Measurements from ENCODE around the gene PRKCH.

PRKCH gene

GRCh38 chr14:61477712-61478462, 156.5 kb downstream of the PRKCH start:
- no peak overlapping the region for H2BK120ac ChIP-seq (ENCODE audit: low read depth, low read length)
- no peak overlapping the region for H2BK15ac ChIP-seq (replicated peaks; ENCODE audit: low read depth)
- H3K27ac ChIP-seq (ENCODE audit: low read depth, low read length): no peak overlapping the region
- no CpG with 5 or more reads among the region's 10 CpGs for WGBS (ENCODE audit: extremely low coverage, insufficient coverage, low lambda C conversion rate)
- H2BK5ac ChIP-seq (ENCODE audit: low read length): no peak overlapping the region
- no peak overlapping the region for H3K4ac ChIP-seq (ENCODE audit: low read depth, low read length)
- no peak overlapping the region for H2AK5ac ChIP-seq (ENCODE audit: low read length)
- no peaks in the 10 kb centered on the region for H3K4me1 ChIP-seq (ENCODE audit: control insufficient read depth, low read depth, low read length)
- no peak overlapping the region for H3K56ac ChIP-seq (ENCODE audit: low read length)
- H3K4me2 ChIP-seq (ENCODE audit: low read length): no peak overlapping the region
- H3K23ac ChIP-seq (ENCODE audit: low read length): no peak overlapping the region
- no peak overlapping the region for H3K4me3 ChIP-seq (ENCODE audit: low read length)
- H3K18ac ChIP-seq (ENCODE audit: low read length): no peak overlapping the region
- H3K79me2 ChIP-seq (ENCODE audit: control insufficient read depth, insufficient read depth, low read length): no peaks in the 10 kb centered on the region
- no peaks in the 10 kb centered on the region for H3K79me1 ChIP-seq (ENCODE audit: low read length)
- no peaks in the 10 kb centered on the region for H3K36me3 ChIP-seq (ENCODE audit: control insufficient read depth, insufficient read depth, low read length)
- H3K27me3 ChIP-seq (ENCODE audit: insufficient read depth, low read length, poor library complexity): no peaks in the 10 kb centered on the region
- H4K8ac ChIP-seq (ENCODE audit: low read depth, low read length): no peak overlapping the region
- H3K9ac ChIP-seq (ENCODE audit: low read length): no peak overlapping the region
- no peak for DNase-seq
- H4K5ac ChIP-seq (ENCODE audit: low read length): no peak overlapping the region

DNA sequence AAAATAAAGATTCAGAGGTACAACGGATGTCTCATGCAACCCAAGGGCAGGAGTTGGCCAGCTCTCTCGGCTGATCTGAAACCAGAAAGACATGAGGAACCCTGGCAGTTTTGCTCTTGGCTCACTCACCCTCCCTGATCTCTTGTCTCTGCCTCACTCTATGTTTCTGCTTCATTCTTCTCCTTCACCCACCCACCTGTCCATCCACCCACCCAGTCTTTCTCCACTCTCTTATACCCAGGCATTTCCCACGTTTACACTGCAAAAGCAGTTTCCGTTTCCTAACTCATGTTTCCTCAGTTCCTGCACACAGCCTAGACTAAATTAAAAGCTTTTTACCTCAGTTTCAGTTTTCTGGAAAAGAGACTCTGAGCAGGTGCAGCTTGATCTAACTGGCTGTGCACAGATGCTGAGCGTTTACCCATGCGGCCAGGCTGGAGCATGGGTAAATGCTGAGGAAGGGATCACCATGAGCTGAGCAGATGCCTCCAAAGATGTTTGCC, 157.6 kb downstream of the PRKCH start:
- no peak overlapping the region for H3K4ac ChIP-seq (ENCODE audit: low read depth, low read length)
- H3K4me3 ChIP-seq (ENCODE audit: low read length): no peak overlapping the region
- H3K9ac ChIP-seq (ENCODE audit: low read length): no peak overlapping the region
- no peak for DNase-seq
- H3K79me1 ChIP-seq (ENCODE audit: low read length): no peaks in the 10 kb centered on the region
- no peak overlapping the region for H3K4me2 ChIP-seq (ENCODE audit: low read length)
- H2BK15ac ChIP-seq (replicated peaks; ENCODE audit: low read depth): no peak overlapping the region
- WGBS (ENCODE audit: extremely low coverage, insufficient coverage, low lambda C conversion rate): no CpG with 5 or more reads among the region's 6 CpGs
- no peaks in the 10 kb centered on the region for H3K27me3 ChIP-seq (ENCODE audit: insufficient read depth, low read length, poor library complexity)
- no peak overlapping the region for H3K23ac ChIP-seq (ENCODE audit: low read length)
- no peak overlapping the region for H2BK5ac ChIP-seq (ENCODE audit: low read length)
- no peaks in the 10 kb centered on the region for H3K4me1 ChIP-seq (ENCODE audit: control insufficient read depth, low read depth, low read length)
- no peak overlapping the region for H4K5ac ChIP-seq (ENCODE audit: low read length)
- H3K36me3 ChIP-seq (ENCODE audit: control insufficient read depth, insufficient read depth, low read length): no peaks in the 10 kb centered on the region
- H3K79me2 ChIP-seq (ENCODE audit: control insufficient read depth, insufficient read depth, low read length): no peaks in the 10 kb centered on the region
- H2BK120ac ChIP-seq (ENCODE audit: low read depth, low read length): no peak overlapping the region
- no peak overlapping the region for H3K27ac ChIP-seq (ENCODE audit: low read depth, low read length)
- no peak overlapping the region for H3K18ac ChIP-seq (ENCODE audit: low read length)
- H3K56ac ChIP-seq (ENCODE audit: low read length): no peak overlapping the region
- H2AK5ac ChIP-seq (ENCODE audit: low read length): no peak overlapping the region
- H4K8ac ChIP-seq (ENCODE audit: low read depth, low read length): no peak overlapping the region

DNA sequence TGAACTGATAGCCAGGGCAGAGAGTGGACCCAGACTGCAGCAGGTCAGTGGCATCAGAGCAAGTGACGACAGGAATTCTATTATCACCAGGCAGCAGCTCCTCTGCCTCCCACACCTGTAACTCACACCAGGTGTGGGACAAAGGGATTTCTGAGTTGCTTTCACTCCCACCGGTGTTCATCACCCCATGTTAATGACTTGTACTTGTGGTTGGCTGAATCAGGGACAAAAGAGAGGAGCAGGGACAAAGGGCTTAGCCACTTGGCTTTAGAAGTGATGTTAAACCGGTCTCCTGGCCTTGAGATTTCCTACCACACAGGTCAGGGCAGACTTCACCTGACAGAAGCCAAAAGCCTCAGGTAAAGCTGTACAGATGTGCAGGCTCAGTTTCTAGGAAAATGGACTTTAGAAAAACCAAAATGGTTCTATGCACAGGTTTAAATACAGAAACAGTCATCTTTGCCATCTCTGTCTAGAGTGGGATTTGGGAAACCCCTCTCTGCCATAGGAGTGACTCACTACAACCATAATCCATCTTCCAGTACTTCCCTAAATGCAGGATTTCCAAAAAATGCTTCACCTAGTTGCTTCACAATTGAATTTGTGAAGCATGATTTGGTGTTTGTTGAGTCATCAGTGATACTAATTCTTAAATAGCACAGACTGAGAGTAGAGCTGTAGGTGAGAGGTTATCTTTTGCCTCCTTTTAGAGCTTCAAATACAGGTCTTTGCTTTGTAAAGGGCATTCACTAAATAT, 158.5 kb downstream of the PRKCH start:
- Histone ChIP-seq H3K79me2 (ENCODE audit: control insufficient read depth, insufficient read depth, low read length) (no peaks in the 10 kb centered on the region), H3K27me3 (ENCODE audit: insufficient read depth, low read length, poor library complexity) (no peaks in the 10 kb centered on the region), H3K27ac (ENCODE audit: low read depth, low read length) (no peak overlapping the region), H3K4me3 (ENCODE audit: low read length) (no peak overlapping the region), H4K8ac (ENCODE audit: low read depth, low read length) (no peak overlapping the region), H3K18ac (ENCODE audit: low read length) (no peak overlapping the region), H2AK5ac (ENCODE audit: low read length) (no peak overlapping the region), H3K79me1 (ENCODE audit: low read length) (no peaks in the 10 kb centered on the region), H3K4me1 (ENCODE audit: control insufficient read depth, low read depth, low read length) (no peaks in the 10 kb centered on the region), H3K4ac (ENCODE audit: low read depth, low read length) (no peak overlapping the region), H3K56ac (ENCODE audit: low read length) (no peak overlapping the region), H4K5ac (ENCODE audit: low read length) (no peak overlapping the region), H3K23ac (ENCODE audit: low read length) (no peak overlapping the region), H3K4me2 (ENCODE audit: low read length) (no peak overlapping the region), H3K9ac (ENCODE audit: low read length) (no peak overlapping the region), H3K36me3 (ENCODE audit: control insufficient read depth, insufficient read depth, low read length) (no peaks in the 10 kb centered on the region), H2BK120ac (ENCODE audit: low read depth, low read length) (no peak overlapping the region), H2BK15ac (replicated peaks; ENCODE audit: low read depth) (no peak overlapping the region), H2BK5ac (ENCODE audit: low read length) (no peak overlapping the region)
- no peak for DNase-seq
- WGBS (ENCODE audit: extremely low coverage, insufficient coverage, low lambda C conversion rate): no CpG with 5 or more reads among the region's 3 CpGs

DNA sequence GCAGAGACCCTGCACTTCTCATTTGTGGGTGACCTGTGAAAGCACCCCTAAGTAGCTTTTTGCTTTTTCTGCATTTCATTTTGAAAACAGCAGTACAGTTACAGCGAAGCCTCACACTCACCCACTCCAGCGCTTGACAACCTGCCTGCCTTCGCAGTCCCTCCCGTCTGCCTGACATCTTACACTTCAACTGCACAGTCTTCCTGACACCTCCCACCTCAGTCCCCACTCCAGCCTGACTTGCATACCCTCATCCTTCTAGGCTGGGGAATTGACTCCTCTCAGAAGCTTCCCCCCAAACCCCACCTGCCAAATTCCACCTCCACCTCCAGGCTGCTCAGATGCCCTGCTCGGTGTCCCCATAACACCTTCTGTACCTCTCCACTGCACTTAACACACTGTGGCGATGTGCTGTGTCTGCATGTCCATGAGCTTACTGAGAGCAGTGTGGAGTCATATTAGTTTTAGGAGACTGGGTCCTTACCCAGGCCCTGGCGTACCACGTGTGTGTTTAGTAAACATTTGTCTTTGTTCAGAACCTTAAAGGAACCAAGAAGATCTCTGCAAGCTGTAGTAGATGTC, 159.4 kb downstream of the PRKCH start:
- H4K5ac ChIP-seq (ENCODE audit: low read length): no peak overlapping the region
- no peak overlapping the region for H3K4me2 ChIP-seq (ENCODE audit: low read length)
- no peaks in the 10 kb centered on the region for H3K79me2 ChIP-seq (ENCODE audit: control insufficient read depth, insufficient read depth, low read length)
- no peak for DNase-seq
- WGBS (ENCODE audit: extremely low coverage, insufficient coverage, low lambda C conversion rate): no CpG with 5 or more reads among the region's 8 CpGs
- no peak overlapping the region for H3K27ac ChIP-seq (ENCODE audit: low read depth, low read length)
- no peaks in the 10 kb centered on the region for H3K36me3 ChIP-seq (ENCODE audit: control insufficient read depth, insufficient read depth, low read length)
- no peak overlapping the region for H3K56ac ChIP-seq (ENCODE audit: low read length)
- no peak overlapping the region for H4K8ac ChIP-seq (ENCODE audit: low read depth, low read length)
- H2BK120ac ChIP-seq (ENCODE audit: low read depth, low read length): no peak overlapping the region
- H3K23ac ChIP-seq (ENCODE audit: low read length): no peak overlapping the region
- no peaks in the 10 kb centered on the region for H3K27me3 ChIP-seq (ENCODE audit: insufficient read depth, low read length, poor library complexity)
- H3K4ac ChIP-seq (ENCODE audit: low read depth, low read length): no peak overlapping the region
- no peak overlapping the region for H2BK15ac ChIP-seq (replicated peaks; ENCODE audit: low read depth)
- H3K4me1 ChIP-seq (ENCODE audit: control insufficient read depth, low read depth, low read length): no peaks in the 10 kb centered on the region
- no peak overlapping the region for H3K18ac ChIP-seq (ENCODE audit: low read length)
- H2BK5ac ChIP-seq (ENCODE audit: low read length): no peak overlapping the region
- H2AK5ac ChIP-seq (ENCODE audit: low read length): no peak overlapping the region
- no peaks in the 10 kb centered on the region for H3K79me1 ChIP-seq (ENCODE audit: low read length)
- H3K4me3 ChIP-seq (ENCODE audit: low read length): no peak overlapping the region
- H3K9ac ChIP-seq (ENCODE audit: low read length): no peak overlapping the region

- no peaks in the 10 kb centered on the region for H3K79me2 ChIP-seq (ENCODE audit: control insufficient read depth, insufficient read depth, low read length)
- no peak overlapping the region for H3K4me2 ChIP-seq (ENCODE audit: low read length)
- no peak overlapping the region for H3K23ac ChIP-seq (ENCODE audit: low read length)
- no peaks in the 10 kb centered on the region for H3K27me3 ChIP-seq (ENCODE audit: insufficient read depth, low read length, poor library complexity)
- H3K18ac ChIP-seq (ENCODE audit: low read length): no peak overlapping the region
- no peak overlapping the region for H3K4ac ChIP-seq (ENCODE audit: low read depth, low read length)
- no peak overlapping the region for H2BK5ac ChIP-seq (ENCODE audit: low read length)
- H3K9ac ChIP-seq (ENCODE audit: low read length): no peak overlapping the region
- no peaks in the 10 kb centered on the region for H3K4me1 ChIP-seq (ENCODE audit: control insufficient read depth, low read depth, low read length)
- no CpG with 5 or more reads among the region's 5 CpGs for WGBS (ENCODE audit: extremely low coverage, insufficient coverage, low lambda C conversion rate)
- no peak overlapping the region for H3K56ac ChIP-seq (ENCODE audit: low read length)
- no peak overlapping the region for H3K27ac ChIP-seq (ENCODE audit: low read depth, low read length)
- no peaks in the 10 kb centered on the region for H3K36me3 ChIP-seq (ENCODE audit: control insufficient read depth, insufficient read depth, low read length)
- no peak overlapping the region for H3K4me3 ChIP-seq (ENCODE audit: low read length)
- no peak overlapping the region for H4K8ac ChIP-seq (ENCODE audit: low read depth, low read length)
- H3K79me1 ChIP-seq (ENCODE audit: low read length): no peaks in the 10 kb centered on the region
- no peak overlapping the region for H2AK5ac ChIP-seq (ENCODE audit: low read length)
- H2BK120ac ChIP-seq (ENCODE audit: low read depth, low read length): no peak overlapping the region
- H4K5ac ChIP-seq (ENCODE audit: low read length): no peak overlapping the region
- H2BK15ac ChIP-seq (replicated peaks; ENCODE audit: low read depth): no peak overlapping the region
- no peak for DNase-seq
Observed at GRCh38 chr14:61481701-61482100, 160.3 kb downstream of the PRKCH start.
